ENCODE measurements around the gene CDK5.

CDK5 gene

GRCh38 chr7:151091431-151091830 lies 33.7 kb upstream of the CDK5 start:
- no peak for TF ChIP-seq JUND (IDR thresholded peaks at IDR 0.05; ENCODE audit: low read depth)
- in situ Hi-C loops (cut with HindIII; ENCODE audit: low pct_unique_long_range_greater_than_20kb, low sequenced_read_pairs), result no loop called here
- DNase-seq (ENCODE audit: low read depth in 1 of 2, low spot score in 1 of 2), result no peak

GRCh38 chr7:151091003-151091402 lies 33.3 kb upstream of the CDK5 start:
- in situ Hi-C loops (cut with HindIII; ENCODE audit: low pct_unique_long_range_greater_than_20kb, low sequenced_read_pairs), result no loop called here
- DNase-seq (ENCODE audit: low read depth in 1 of 2, low spot score in 1 of 2), result no peak
- TF ChIP-seq JUND (IDR thresholded peaks at IDR 0.05; ENCODE audit: low read depth), result no peak

- no peak for DNase-seq (ENCODE audit: low read depth in 1 of 2, low spot score in 1 of 2)
- TF ChIP-seq JUND (IDR thresholded peaks at IDR 0.05; ENCODE audit: low read depth), result no peak
- in situ Hi-C loops (cut with HindIII; ENCODE audit: low pct_unique_long_range_greater_than_20kb, low sequenced_read_pairs), result no loop called here
Observed at GRCh38 chr7:151089893-151090730, 32.4 kb upstream of the CDK5 start.

- no peak for TF ChIP-seq JUND (IDR thresholded peaks at IDR 0.05; ENCODE audit: low read depth)
- in situ Hi-C loops (cut with HindIII; ENCODE audit: low pct_unique_long_range_greater_than_20kb, low sequenced_read_pairs), result no loop called here
- no peak for DNase-seq (ENCODE audit: low read depth in 1 of 2, low spot score in 1 of 2)
Observed at GRCh38 chr7:151088856-151089699, 31.4 kb upstream of the CDK5 start.

GRCh38 chr7:151088019-151088855 lies 30.5 kb upstream of the CDK5 start:
- in situ Hi-C loops (cut with HindIII; ENCODE audit: low pct_unique_long_range_greater_than_20kb, low sequenced_read_pairs), result no loop called here
- no peak for TF ChIP-seq JUND (IDR thresholded peaks at IDR 0.05; ENCODE audit: low read depth)
- no peak for DNase-seq (ENCODE audit: low read depth in 1 of 2, low spot score in 1 of 2)

GRCh38 chr7:151087245-151088018 lies 29.7 kb upstream of the CDK5 start:
- TF ChIP-seq JUND (IDR thresholded peaks at IDR 0.05; ENCODE audit: low read depth), result no peak
- DNase-seq (ENCODE audit: low read depth in 1 of 2, low spot score in 1 of 2), result peak; percentile 45 to 56
- in situ Hi-C loops (cut with HindIII; ENCODE audit: low pct_unique_long_range_greater_than_20kb, low sequenced_read_pairs), result no loop called here

GRCh38 chr7:151086802-151087244 lies 29.1 kb upstream of the CDK5 start:
- TF ChIP-seq JUND (IDR thresholded peaks at IDR 0.05; ENCODE audit: low read depth), result no peak
- no peak for DNase-seq (ENCODE audit: low read depth in 1 of 2, low spot score in 1 of 2)
- in situ Hi-C loops (cut with HindIII; ENCODE audit: low pct_unique_long_range_greater_than_20kb, low sequenced_read_pairs), result no loop called here

GRCh38 chr7:151085691-151086620 lies 28.3 kb upstream of the CDK5 start, which contains the start of gene AGAP3:
TSS of gene AGAP3 (plus strand) at chr7:151086475. CDS start at chr7:151086742, 267 bp downstream.
- in situ Hi-C loops (cut with HindIII; ENCODE audit: low pct_unique_long_range_greater_than_20kb, low sequenced_read_pairs), result no loop called here

GRCh38 chr7:151085329-151085690 lies 27.6 kb upstream of the CDK5 start:
- no peak for DNase-seq (ENCODE audit: low read depth in 1 of 2, low spot score in 1 of 2)
- TF ChIP-seq JUND (IDR thresholded peaks at IDR 0.05; ENCODE audit: low read depth), result no peak
- in situ Hi-C loops (cut with HindIII; ENCODE audit: low pct_unique_long_range_greater_than_20kb, low sequenced_read_pairs), result no loop called here

More at GRCh38 chr7:151085691-151086620, 28.3 kb upstream of the CDK5 start, which contains the start of gene AGAP3:
- peak; percentile 73 to 94 for DNase-seq (ENCODE audit: low read depth in 1 of 2, low spot score in 1 of 2)
- TF ChIP-seq JUND (IDR thresholded peaks at IDR 0.05; ENCODE audit: low read depth), result no peak

GRCh38 chr7:151083824-151084160 lies 26.1 kb upstream of the CDK5 start:
- in situ Hi-C loops (cut with HindIII; ENCODE audit: low pct_unique_long_range_greater_than_20kb, low sequenced_read_pairs), result no loop called here
- TF ChIP-seq JUND (IDR thresholded peaks at IDR 0.05; ENCODE audit: low read depth), result no peak
- no peak for DNase-seq (ENCODE audit: low read depth in 1 of 2, low spot score in 1 of 2)
